GM11168 (cell line): ENCODE results near the gene C16orf96.

Source experiments
- in situ Hi-C: fragments of 300-500 bp; cut with MboI; formaldehyde crosslinking; loops from one replicate; pipeline ENCODE4 v1.12.0; 2022; ENCODE audit warnings: low sequenced_read_pairs; ENCODE audit not compliant: unreplicated experiment

The C16orf96 gene

GRCh38 chr16:4613636-4614570, 57.8 kb downstream of the C16orf96 start:
- in situ Hi-C loops, result no loop called here

- in situ Hi-C loops, result no loop called here
Measured at GRCh38 chr16:4614571-4615383, 58.6 kb downstream of the C16orf96 start, which contains the start of gene UBALD1. UBALD1 (minus strand) TSS chr16:4614888; CDS start chr16:4614797, 91 bp downstream.

- in situ Hi-C loops, result no loop called here
Measured at GRCh38 chr16:4615384-4616046, 59.4 kb downstream of the C16orf96 start.

DNA sequence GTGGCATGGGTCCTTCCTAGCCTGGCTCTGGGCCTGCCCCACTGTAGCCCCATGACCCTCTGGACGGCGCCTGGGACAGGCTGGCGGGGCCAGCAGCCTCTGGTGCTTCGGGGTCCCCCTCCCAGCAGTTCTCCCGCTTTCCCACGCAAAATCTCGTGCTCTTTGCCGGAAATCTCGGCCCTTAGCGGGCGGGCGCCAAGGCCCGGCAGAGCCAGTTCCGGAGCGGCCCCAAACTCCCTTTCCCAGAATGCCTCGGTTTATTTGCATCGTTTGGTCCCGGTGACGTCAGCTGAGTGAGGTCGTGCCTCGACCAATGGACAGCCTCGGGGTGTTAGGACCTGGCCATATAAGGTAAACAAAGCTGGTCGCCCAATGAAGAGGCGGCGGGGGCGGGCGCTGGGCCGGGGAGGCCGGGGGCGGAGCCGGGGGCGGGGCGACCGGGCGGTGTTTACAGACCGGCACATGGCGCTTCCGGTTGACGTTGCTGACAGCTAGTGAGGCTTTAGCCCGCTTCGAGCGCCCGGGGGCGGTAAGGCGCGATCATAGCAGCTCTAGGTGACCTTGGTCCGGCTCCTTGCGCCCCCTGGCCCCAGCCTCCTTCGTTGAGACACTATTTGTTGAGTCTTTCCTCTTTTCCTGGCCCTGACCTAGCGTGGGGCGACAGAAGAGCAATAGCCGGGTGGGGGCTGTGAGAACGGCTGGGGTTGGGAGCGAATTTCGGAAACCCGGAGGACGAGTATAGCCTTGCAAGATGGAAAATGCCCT, 60.1 kb downstream of the C16orf96 start:
- in situ Hi-C loops, result no loop called here

DNA sequence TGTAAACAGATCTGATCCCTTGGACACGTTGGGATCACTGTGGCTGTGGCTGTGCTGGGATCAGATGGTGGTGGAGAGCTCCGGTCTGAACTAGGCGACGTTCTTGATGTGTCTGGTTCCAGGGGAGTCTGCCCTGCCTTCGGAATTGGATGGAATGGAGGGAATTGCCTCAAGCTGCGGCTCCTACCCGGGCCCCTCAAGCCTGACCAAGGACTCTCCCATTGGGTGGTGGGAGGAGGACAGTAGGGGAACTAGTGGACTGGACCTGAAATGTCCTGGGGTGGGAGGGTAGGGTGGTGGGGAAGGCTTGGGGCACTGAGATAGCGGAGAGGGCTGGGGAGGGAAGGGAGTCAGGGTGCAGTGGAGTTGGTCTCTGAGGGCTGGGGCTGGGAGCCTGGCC, 61.7 kb downstream of the C16orf96 start:
- in situ Hi-C loops, result no loop called here

DNA sequence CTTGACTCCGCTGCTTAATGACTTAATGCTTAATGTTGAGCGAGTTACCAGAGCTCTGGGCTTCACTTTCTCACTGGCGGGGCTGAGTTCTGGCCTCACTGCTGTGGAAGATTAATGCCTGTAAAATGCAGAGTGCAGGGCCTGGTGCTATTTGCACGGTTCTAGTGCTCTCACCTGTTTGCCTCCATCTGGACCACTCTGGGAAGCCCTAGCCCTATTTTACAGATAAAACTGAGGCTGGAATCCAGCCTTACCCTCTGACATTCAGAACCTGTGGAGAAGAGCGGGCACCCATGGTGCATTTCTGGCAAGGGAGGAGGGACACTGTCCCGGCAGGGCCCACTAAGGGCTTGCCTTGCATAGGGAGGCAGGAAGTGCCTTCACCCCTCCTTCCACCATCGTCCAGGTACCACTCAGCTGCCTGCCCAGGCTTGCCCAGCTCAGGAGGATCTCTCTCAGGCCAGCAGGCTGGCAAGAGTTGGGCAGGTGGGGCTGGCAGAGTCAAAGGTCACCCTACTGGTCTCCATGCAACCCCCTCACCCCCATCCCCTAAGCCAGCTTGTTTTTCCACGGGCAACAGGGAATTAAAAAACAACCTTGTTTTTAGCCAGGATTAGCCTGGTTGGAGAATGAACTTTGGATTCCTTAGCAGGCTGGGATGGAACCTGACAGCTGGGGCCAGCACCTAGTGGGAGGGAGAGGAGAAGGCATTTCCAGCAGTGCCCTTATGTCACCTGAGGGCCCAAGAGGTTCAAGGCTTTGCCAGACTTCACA, 62.7 kb downstream of the C16orf96 start:
- in situ Hi-C loops, result no loop called here

GRCh38 chr16:4623593-4623992, 67.5 kb downstream of the C16orf96 start:
- in situ Hi-C loops, result no loop called here

- in situ Hi-C loops, result no loop called here
Measured at GRCh38 chr16:4624015-4624826, 68.1 kb downstream of the C16orf96 start, which contains the start of gene MGRN1. MGRN1 (plus strand) TSS chr16:4624826; CDS start chr16:4624961, 135 bp downstream.

GRCh38 chr16:4624827-4625559, 68.9 kb downstream of the C16orf96 start:
- in situ Hi-C loops, result no loop called here

GRCh38 chr16:4625560-4626159, 69.5 kb downstream of the C16orf96 start:
- in situ Hi-C loops, result no loop called here

GRCh38 chr16:4626396-4626795, 70.3 kb downstream of the C16orf96 start:
- in situ Hi-C loops, result no loop called here

GRCh38 chr16:4628283-4628682, 72.1 kb downstream of the C16orf96 start:
- in situ Hi-C loops, result no loop called here

DNA sequence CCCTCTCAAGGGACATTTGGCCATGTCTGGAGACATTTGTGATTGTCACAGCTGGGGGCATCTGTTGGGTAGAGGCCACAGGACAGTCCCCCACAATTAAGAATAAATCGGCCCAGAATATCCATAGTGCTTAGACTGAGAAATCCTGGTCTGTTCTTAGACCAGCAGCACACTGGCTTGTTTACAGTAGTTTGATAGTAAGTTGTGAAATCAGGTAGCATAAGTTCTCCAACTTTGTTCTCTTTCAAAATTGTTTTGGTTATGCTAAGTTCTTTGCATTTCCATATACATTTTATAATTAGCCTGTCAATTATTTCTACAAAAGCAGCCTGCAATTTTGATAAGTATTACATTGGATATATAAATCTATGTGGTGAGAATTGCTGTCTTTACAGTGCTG, 75.3 kb downstream of the C16orf96 start:
- in situ Hi-C loops, result no loop called here

DNA sequence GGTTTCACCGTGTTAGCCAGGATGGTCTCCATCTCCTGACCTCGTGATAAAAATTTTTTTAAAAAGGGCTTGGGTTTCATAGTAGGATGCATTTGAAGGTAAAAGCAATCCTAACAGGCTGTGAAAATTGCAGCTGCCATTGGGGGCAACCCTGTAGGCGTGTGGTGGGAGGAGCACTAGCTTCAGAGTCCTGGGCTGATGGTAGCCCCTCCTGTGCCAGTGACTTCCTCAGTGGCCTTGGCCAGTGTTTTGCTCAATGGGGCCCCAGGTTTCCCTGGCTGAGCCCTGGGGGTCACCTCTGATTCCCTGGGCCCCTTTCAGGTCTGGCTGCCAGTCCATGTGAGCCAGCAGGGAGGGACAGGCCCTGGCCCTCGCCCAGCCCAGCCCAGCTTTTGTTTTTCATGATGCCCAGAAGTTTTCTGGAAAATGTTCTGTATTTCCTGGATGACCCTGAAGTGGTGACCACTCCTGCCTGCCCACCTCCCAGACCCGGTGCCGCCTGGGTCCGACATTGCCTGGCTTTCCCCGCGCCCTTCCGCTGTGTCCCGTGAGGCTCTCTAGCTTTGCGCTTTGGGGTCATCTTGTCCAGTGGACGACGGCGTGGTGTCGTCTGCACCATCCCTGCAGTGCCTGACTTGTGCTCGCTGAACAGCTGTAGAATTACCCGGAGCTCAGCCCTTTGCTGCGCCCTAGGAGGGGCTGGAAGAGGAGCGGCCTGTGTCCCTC, 77.9 kb downstream of the C16orf96 start:
- in situ Hi-C loops, result no loop called here

GRCh38 chr16:4634768-4635167, 78.6 kb downstream of the C16orf96 start:
- in situ Hi-C loops, result no loop called here

DNA sequence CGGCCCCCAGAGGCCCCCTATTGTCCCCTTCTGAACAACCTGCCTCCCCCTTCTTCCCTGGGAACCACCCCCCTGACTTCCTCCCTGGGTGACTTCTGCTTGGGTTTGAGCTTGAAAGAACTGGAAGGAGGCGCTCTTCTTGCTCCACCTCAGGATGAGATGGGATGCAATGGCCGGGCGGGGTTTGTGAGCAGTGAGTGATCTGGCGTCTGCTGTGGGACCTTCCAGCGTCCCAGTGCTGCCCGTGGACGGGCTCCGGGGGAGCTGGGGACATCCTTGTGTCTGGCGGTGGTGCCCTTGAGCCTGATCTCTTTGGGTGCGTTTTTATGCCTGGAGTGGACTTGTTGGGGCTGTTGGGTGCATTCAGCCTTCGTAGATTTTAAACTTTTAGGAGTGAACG, 80.1 kb downstream of the C16orf96 start:
- in situ Hi-C loops, result no loop called here
